Activated effector memory CD4-positive, alpha-beta T cell treated with Interleukin-2 at 50 U/mL for 16 hours (primary cell): Measurements from ENCODE around the gene FBXL14.
A peak's percentile ranks its signal among the peaks of the same experiment; 100 is the strongest.

Experiments
- DNase-seq: peaks from one replicate; pipeline ENCODE4 v3.0.0-alpha.2; 2020

FBXL14 gene

GRCh38 chr12:1592444-1593173, 1.8 kb downstream of the FBXL14 start:
- peak; percentile 59 for DNase-seq

GRCh38 chr12:1591543-1591942, 2.8 kb downstream of the FBXL14 start:
- no peak for DNase-seq

DNA sequence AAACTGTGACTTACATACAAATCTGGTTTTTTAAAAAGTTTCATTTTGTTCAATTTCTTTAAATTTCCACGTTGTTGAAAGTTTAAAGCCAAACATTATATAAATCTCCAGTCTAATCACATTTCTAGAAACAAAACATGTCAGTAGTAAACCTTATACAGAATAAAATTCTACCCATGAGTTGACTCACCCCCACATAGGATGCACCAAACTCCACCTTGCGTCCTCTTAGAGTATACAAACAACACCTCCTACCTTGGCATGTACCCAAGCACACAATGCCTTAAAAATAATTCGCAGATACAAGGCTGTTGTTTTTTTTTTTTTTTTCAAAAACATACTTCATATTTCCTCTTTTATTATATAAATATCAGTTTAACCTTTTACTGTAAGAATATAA, 3.3 kb downstream of the FBXL14 start:
- no peak for DNase-seq

GRCh38 chr12:1590221-1590979, 4.0 kb downstream of the FBXL14 start:
- DNase-seq: no peak

- no peak for DNase-seq
These were observed 5.8 kb downstream of the FBXL14 start for GRCh38 chr12:1588575-1588947.

GRCh38 chr12:1587927-1588574, 6.3 kb downstream of the FBXL14 start:
- DNase-seq: no peak

- no peak for DNase-seq
These were observed 10.1 kb downstream of the FBXL14 start for GRCh38 chr12:1584326-1584725.

- DNase-seq: peak; percentile 17
These were observed 10.8 kb downstream of the FBXL14 start for GRCh38 chr12:1583421-1584078.

GRCh38 chr12:1582709-1583050, 11.7 kb downstream of the FBXL14 start:
- no peak for DNase-seq

DNA sequence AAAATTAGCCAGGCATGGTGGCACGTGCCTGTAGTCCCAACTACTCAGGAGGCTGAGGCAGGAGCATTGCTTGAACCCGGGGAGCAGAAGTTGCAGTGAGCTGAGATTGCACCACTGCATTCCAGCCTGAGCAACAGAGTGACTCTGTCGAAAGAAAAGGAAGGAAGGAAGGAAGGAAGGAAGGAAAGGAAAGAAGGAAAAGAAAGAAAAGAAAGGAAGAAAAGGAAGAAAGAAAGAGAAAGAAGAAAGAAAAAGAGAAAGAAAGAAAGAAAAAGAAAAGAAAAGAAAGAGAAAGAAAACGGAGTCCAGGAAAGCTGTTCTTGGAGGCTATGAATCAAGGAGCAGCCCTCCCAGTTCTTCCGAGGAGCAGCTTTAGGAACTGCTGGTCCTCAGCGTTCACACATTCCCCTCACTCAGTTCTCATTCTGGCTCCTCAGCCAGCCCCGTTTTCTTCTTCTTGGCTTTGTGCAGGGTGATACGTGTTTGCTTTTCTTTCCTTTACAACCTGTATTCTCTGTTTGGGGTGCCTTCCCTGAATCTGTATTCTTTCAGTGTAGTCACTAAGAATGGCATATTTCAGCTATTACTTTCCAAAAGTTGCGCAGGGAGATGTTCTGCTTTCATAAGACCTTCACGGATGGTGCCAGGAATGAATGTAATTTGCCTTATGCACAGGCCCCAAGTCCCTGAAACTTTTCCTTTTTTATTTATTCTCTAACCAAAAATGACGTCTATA, 12.2 kb downstream of the FBXL14 start:
- DNase-seq: no peak

GRCh38 chr12:1580526-1580925, 13.9 kb downstream of the FBXL14 start:
- DNase-seq: no peak

- no peak for DNase-seq
These were observed 14.5 kb downstream of the FBXL14 start for GRCh38 chr12:1579651-1580435.

DNA sequence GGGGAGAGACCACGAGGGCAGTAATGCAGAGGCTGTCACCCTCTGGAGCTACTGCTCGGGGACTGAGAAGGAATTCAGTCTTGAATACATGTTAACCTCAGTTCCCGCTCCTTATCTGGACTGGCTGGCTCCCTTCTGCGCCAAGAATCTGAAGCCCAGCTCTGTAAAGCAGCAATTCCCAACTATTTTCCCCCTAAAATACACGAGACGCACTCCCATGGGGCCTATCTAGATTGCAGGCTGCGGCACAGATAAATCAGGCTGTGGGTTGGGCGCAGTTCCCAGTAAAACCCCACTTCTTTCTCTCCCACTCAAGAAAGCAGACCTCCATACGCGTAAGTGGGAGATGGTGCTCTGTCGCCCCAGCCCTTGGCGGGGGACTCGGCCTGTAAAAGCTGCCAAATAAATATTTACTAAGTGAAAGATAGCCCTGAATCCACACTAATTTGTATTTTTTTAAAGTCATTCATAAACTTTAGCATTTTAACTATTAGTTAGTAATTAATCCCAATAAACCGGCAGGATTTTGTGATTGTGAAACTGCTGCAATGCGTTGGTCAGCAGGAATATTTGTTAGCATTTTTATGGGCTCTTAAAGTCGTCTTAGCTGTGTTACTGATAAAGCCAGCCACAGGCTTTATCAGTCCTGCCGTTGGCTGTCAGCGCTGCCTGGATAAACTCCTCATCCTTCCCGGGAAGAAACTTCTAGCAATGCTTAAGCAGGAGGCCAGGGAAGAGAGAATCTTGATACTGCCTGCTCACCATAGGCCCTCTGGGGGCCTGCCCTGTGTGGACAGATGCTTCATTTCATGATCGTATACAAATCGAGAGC, 17.8 kb downstream of the FBXL14 start:
- no peak for DNase-seq

- no peak for DNase-seq
These were observed 18.7 kb downstream of the FBXL14 start for GRCh38 chr12:1575408-1576401.

DNA sequence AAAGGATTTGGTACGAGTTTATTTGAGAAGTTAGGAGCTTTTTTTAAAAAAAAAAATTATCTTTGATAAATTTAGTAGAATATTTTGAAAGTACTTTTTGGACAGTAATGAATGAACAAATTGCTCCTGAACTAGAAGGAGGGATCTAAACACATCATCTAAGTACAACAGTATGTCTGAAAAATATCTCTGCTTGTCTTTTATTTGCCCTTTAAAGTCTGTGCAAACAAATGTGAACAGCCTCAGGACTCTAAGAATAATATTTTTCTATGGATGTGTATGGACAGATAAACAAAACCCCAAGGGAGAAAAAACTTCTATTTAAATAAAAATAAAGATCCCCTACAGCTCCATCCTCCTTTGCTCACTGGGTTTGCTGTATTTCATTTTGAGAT, 19.5 kb downstream of the FBXL14 start:
- DNase-seq: no peak

- DNase-seq: no peak
These were observed 20.2 kb downstream of the FBXL14 start for GRCh38 chr12:1573960-1574864.

- DNase-seq: no peak
These were observed 21.6 kb downstream of the FBXL14 start for GRCh38 chr12:1572731-1573130.

- no peak for DNase-seq
These were observed 26.5 kb downstream of the FBXL14 start for GRCh38 chr12:1567852-1568251.
